Ureter (tissue), 1 donor: ENCODE measurements around the gene GATAD2B. TPM values are rescaled to one million over a fixed set of nuclear protein-coding genes. Genes with fewer than 3 reads are reported as not detected.
"Not testable (repeated sequence)": the region's sequence is repeated elsewhere in the genome, so short reads cannot be mapped to it uniquely, and the experiment has no call there.

Experiments used
- DNase-seq: peaks from one replicate; pipeline ENCODE4 v3.0.0-alpha.2; 2020; ENCODE audit warnings: low spot score
- total RNA-seq: library from RNA; stranded (reverse); gene quantifications from one replicate; pipeline ENCODE4 v1.2.4, GENCODE V29; 2023
- donor health status: DM: yes; HTN: yes; CAD: no.

GATAD2B gene
- total RNA-seq, 1 donor from 2014 or later, result 43.1 TPM

DNA sequence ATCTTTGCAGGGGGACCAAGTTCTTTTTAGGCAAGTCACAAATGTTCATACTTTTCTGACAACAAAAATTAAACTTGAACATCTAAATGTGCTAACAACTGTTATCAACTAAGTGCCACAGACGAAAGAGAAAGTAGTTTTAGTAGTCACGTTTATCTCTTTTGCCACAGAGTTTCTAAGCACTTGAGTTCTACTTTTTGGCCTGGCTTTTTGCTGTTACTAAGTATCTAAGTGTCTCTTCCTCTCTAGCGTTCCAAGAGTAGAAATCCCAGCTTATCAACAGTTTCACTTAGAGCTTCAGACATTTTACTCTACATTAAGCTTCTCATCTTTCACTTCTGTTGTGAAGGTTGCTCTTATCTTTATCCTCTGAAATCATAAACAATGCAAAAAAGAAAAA is 34.2 kb downstream of the GATAD2B start:
- DNase-seq, result no peak

GRCh38 chr1:153886127-153886526 is 36.6 kb downstream of the GATAD2B start:
- DNase-seq, result no peak

- no peak for DNase-seq
These were observed 39.5 kb downstream of the GATAD2B start for GRCh38 chr1:153883223-153883622.

DNA sequence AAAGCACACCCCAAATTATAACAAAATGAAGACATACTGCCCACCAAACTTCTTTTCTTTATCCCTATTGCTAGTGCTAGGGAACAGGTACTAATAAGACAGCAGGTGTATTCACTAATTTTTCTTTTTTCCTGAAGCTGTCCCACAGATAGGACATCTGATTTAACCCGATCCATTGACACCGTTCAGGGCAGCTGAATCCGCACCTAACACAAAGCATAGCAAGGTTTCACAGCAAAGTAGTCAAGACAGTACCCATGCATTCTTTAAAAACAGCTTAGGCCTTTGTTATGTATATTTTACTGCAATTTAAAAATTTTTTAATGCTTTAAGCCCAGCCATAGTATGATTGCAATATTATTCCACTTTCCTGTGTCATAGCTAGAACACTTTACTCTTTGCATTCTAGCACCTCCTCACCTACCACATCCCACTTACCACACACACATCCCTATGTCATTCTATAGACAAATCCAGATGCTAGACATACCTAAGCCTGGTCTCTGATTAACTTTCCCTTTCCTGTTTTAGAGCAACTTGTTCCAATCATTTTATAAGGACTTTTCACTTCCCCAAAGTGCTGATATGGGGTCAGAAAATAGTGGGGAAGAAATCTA is 40.4 kb downstream of the GATAD2B start:
- DNase-seq, result no peak

- no peak for DNase-seq
These were observed 41.0 kb downstream of the GATAD2B start for GRCh38 chr1:153881751-153882150.

DNA sequence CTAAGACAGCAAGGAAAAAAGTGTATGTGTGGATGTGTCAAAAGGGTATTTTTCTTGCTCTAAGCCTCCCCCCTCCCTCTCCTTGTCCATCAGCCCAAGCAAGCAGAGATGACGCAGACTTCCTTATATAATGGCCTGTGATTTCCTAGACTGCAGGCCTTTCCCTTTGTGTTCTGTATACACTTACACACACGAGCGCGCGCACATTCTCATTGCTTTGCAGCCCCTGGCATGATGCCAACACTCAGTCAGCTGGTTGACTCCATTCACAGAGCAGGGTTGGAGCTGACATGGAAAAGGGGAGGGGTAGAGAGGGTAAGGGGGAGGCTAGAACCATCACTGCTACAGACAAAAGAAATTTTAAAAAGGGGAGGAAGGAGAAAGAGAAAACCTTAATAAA is 41.8 kb downstream of the GATAD2B start:
- peak; percentile 90 for DNase-seq

- DNase-seq, result no peak
These were observed 42.7 kb downstream of the GATAD2B start for GRCh38 chr1:153880024-153880423.

DNA sequence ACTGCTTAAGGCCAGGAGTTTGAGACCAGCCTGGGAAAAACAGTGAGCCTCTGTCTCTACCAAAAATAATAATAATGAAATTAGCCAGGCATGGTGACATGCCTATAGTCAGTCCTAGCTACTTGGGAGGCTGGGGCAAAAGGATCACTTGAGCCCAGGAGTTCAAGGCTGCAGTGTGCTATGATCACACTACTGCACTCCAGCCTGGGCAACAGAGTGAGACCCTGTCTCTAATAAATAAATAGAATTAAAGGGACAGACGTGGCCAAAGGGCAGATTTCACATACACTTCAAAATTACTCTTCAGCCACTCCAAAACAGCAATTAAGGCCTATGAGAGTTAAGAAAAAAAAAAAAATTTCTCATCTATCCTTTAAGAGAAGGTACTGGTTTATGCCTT is 45.7 kb downstream of the GATAD2B start:
- no peak for DNase-seq

DNA sequence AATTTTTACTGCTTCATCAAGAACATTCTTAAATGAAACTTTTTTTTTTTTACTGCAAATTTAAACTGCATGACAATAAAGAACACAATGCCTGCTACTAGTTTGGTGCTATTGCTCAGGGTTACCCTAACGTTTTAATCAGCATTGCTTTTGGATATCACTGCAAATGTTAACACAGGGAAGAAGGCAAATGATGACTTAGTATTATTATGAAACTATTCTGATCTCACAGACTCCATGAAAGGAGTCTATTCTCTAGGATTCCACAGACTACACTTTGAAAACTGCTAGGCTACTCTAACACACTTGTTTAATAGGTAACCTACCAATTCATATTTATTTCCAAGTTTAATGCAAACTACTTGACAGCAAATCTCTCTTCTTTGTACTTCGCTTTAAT is 49.8 kb downstream of the GATAD2B start:
- no peak for DNase-seq

- DNase-seq, result no peak
These were observed 50.4 kb downstream of the GATAD2B start for GRCh38 chr1:153872331-153872730.

GRCh38 chr1:153869486-153869885 is 53.3 kb downstream of the GATAD2B start:
- no peak for DNase-seq

DNA sequence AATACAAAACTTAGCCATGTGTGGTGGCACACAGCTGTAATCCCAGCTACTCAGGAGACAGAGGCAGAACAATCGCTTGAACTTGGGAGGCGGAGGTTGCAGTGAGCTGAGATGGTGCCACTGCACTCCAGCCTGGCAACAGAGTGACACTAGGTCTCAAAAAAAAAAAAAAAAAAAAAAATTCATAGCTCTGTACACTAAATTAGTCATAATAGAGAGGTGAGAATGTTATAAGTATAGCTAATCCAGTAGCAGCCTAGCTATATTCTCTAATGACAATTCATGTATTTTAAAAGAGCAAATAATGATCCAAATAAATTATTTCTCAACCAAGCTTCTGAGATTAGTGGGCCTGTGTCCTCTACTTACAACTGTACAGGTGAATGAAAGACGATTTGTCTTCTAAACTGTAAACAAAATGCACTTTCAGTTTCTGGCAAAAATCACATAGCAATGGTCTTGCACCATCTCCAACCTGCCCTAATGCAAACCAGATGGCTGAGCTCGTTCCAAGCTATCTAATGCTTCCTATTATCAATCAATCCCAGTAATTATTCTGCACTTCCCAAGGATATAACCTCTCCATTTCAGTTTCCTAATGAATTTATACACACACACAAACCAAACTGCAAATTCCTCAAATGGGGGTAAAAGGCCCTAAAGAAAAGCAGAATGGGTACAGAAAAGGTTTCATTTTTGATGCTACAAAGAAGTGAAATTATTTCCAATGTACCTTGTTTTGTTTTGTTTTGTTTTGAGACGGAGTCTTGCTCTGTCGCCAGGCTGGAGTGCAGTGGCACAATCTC is 56.5 kb downstream of the GATAD2B start:
- no peak for DNase-seq

DNA sequence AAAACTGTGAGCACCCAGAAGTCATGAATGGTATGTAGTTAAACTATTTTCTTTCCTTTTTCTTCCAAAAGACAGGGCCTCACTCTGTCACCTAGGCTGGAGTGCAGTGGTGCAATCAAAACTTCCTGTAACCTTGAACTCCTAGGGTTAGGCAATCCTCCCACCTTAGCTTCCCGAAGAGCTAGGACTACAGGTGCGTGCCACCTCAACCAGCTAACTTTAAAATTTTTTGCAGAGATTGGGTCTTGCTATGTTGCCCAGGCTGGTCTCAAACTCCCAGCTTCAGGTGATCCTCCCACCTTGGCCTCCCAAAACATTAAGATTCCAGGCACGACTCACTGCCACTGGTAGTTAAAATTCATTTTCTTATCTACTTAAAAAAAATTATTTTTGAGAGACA is 62.5 kb downstream of the GATAD2B start:
- no peak for DNase-seq

DNA sequence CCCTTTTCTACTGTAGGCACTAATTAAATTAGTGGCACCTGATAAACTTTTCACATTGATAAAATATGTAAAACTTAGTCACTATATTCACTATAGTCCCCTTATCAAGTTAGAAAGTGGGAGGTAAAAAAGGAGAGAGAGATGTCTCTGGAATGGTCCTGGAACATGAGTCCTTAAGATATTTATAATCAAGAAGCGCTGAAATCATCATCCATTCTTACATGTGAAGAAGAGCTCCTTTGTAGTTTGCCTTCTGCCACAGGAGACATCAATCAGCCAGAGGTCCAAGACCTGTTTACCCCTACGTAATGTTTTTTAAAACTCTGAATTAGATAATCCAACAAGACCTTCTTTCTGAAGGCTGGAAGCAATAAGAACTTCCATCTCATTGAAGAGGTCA is 65.3 kb downstream of the GATAD2B start:
- no peak for DNase-seq

DNA sequence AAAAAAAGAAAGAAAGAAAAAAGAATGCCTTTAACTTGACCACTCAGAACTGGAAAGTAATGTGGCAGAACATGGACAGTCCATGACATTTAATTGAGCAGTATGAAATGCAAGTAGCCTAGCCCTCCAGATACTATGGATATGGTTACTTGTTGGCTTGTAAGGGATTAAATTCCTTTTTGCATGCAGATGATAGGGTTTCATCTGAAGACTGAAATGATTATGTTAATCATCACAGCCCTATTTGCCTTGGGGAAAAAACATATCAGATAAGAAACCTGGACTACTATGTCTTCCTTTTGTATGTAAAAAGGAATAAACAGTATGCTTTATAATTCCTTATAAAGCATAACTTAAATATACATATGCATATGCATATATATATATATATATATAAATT is 66.0 kb downstream of the GATAD2B start:
- DNase-seq, result no peak

DNA sequence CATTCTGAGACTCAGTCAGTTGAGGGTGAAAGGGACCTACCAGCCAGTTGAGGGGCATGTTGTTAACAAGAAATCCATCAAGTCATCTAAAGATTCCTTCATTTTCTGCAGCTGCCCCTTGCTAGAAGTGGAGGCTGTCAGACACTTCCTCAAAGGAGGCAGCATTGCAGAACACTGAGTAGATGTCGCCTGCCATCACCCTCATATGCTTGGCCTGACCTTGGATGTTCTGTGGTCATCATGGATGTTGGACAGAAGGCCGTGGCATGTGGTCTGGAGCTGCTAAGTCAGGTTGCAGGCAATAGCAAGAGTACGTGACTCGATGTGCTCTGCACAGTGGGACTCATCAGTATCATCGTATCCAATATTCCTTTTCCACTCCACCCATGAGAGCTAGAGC is 70.6 kb downstream of the GATAD2B start:
- DNase-seq, result no peak

DNA sequence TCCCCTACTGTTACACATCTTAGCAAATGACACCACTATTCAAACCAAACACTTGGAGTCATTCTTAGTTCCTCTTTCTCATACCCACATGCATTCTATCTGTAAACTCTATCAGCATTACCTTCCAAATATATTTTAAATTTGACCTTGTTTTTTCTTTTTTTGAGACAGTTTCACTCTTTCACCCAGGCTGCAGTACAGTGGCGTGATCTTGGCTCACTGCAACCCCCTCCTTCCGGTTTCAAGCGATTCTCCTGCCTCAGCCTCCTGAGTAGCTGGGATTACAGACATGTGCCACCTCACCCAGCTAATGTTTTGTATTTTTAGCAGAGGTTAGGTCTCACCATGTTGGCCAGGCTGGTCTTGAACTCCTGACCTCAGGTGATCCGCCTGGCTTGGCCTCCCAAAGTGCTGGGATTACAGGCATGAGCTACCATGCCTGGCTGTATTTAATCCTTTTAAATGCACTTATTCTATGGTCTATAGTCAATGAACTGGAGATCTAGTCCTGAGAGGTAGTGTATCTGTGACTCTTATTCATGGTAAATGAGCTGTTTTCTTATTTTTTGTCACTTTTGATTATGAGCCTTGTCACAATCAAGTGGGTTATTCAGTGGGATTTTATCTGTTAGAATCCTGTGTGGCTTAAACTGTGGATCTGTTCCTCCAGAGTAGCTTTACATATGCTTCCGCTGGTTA is 73.1 kb downstream of the GATAD2B start:
- DNase-seq, result no peak

GRCh38 chr1:153848805-153849204 is 74.0 kb downstream of the GATAD2B start:
- DNase-seq, result no peak

DNA sequence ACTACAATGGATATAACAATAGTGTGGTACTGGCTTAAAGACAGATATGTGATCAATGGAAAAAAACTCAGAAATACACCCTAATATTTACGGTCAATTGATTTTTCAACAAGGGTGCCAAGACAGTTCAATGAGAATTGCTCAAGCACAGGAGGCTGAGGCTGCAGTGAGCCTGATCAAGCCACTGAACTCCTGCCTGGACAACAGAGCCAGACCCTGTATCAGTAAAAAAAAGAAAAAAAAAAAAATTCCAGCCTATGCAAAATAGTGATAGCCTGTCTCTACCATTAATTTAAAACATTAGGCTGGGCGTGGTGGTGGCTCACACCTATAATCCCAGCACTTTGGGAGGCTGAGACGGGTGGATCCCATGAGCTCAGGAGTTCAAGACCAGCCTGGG is 77.6 kb downstream of the GATAD2B start:
- no peak for DNase-seq

DNA sequence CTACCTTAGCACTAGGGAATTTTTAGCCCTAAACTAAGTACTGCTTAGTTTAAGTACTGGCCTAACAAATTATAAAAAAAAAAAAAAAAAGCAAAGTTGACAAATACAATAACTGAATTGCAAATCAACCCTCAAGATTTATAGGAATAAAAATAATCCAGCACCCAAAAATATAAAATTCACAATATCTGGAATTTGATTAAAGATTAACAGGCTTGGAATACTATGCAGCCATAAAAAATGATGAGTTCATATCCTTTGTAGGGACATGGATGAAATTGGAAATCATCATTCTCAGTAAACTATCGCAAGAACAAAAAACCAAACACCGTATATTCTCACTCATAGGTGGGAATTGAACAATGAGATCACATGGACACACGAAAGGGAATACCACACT is 78.4 kb downstream of the GATAD2B start:
- not testable (repeated sequence) for DNase-seq

DNA sequence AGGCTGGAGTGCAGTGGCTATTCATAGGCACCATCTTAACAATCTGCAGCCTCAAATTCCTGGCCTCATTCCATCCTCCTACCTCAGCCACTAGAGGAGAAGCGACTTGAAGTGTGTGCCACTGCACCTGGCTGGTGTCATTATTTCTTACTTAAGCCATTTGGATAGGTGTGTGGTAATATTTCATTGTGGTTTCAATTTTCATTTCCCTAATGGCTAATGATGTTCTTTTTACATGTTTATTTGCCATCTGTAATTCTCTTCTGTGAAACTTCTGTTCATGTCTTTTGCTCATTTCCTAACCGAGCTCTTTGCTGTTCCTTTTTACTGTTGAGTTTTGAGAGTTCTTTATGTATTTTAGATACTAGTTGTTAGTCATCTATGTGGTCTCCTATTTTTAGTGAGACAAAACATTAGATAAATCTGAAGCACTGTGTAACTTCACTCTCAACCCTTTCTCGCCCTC is 80.7 kb downstream of the GATAD2B start:
- no peak for DNase-seq

DNA sequence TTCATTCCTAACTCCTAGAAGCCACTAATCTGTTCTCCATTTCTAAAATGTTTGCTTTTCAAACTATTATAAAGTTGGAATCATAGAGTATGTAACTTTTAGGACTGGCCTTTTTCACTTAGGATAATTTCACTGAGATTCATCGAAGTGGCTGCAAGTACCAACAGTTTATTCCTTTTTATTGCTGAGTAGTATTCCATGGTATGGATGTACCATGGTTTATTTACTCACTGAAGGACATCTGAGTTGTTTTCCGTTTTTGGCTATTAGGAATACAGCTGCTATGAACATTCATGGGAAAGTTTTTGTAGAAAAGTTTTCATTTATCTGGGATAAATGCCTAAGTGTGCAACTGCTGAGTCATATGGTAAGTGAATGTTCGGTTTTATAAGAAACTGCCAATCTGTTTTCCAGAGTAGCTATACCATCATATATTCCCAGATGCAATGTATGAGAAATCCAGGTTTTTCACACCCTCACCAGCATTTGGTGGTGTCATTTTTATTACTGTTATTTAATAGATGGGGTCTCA is 81.2 kb downstream of the GATAD2B start:
- no peak for DNase-seq

DNA sequence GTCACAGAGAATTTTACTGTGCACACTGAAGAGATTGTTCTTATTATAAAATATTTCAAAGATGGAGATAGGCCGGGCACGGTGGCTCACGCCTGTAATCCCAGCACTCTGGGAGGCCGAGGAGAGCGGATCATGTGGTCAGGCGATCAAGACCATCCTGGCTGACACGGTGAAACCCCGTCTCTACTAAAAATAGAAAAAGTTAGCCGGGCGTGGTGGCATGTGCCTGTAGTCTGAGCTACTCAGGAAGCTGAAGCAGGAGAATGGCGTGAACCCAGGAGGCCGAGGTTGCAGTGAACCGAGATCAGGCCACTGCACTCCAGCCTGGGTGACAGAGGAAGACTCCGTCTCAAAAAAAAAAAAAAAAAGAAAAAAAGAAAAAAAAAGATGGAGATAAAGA is 82.0 kb downstream of the GATAD2B start:
- not testable (repeated sequence) for DNase-seq
